ENCODE data around the gene ASCC3.

The ASCC3 gene

DNA sequence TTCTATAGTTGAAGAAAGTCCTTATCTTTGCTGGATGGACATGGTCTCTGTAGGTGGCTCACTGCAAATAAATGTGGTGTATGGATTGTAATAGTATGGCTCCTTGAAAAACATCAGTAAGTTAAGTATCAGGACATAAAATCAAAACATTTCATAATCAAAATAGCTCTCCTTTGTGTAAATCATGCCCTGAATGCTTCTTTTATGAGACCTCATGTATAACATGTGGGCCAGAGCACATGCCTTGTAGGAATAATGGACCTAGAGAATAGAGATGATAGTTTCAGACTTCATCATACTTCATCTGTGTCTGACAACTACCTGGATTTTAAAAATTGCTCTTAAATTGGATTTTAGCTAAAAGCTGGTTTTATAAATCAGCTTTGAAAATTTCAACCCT, 159.9 kb downstream of the ASCC3 start:
- no peak for DNase-seq

DNA sequence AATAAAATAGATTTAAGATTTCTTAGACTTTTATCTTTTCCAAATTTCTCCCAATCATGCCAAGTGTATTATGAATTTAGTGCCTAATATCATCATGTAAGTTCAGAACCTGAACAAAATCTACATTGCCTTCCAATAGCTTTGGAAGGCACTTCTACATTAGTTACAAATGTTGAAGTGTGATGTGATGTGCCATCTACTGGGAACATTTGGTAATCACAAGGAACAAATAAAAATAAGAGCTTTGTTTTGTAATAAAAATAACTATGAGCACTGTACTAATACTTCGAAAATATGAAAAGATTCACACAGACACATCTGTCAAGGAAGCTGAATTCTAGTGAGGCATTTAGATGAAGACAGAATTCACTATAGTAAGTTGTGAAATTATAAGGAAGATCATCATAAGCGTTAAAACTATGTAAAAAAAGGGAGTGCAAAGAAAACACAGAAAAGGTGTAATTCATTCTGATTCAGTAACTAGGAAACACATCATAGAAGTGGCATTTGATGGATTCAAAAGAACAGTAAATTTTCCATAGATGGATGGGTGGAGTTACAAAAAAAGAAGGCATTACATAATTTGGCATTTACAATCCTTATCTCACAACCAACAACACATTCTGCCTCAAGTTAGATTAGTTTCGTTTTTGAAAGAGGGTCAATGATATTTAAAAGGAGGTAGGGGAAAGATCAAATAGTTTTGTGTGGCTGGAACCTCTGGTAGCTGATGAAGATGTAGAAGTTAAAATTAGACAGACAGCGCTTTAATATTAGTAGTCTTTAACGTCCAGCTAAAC, 161.0 kb downstream of the ASCC3 start:
- no peak for DNase-seq

DNA sequence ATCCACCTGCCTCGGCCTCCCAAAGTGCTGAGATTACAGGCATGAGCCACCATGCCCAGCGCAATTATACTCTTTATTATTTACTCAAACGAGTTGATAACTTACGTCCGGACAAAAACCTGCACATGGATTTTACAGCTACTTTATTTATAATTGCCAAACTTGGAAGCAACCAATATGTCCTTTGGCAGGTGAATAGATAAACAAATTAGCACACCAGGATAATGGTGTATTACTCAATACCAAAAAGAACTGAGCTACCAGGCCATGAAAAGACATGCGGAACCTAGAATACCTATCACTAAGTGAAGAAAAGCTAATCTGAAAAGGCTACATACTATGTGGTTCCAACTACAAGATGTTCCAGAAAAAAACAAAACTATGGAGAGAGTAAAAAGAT, 168.1 kb downstream of the ASCC3 start:
- no peak for DNase-seq

DNA sequence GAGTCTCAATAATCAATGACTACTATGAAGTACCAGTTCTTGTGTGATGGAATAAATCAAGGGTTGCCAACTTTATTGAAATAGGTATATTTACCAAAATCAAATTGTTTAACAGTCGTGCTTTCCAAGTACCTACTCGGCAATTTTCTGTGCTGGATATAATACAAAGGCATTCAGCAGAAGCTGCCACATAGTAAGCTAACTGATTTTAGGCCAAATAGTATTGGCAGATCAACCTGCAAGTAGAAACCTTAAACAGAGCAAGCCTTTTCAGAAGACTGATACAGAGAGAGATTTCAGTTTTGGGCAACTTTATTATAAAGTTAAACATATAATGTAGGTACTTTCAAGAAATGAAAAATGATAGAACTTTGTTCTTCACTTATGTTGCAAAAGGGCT, 174.6 kb downstream of the ASCC3 start:
- DNase-seq = no peak

DNA sequence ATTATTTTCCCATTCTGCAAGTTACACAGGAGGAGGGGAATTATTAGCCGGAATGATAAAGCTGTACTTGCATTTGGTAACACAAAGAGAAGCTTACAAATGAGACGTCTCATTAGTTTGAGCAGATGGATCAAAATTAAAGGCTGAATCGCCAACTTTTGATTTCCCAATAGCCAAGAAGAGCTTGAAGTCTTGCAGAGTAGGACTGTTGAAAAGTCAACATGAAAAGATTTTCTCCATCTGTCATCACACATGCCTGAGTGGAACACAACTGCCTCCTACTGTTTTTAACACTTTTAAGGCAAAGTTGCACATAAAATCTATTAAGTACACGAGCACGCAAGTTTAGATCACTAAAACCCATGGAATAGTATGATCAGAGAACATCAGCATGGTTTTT, 176.2 kb downstream of the ASCC3 start:
- no peak for DNase-seq

DNA sequence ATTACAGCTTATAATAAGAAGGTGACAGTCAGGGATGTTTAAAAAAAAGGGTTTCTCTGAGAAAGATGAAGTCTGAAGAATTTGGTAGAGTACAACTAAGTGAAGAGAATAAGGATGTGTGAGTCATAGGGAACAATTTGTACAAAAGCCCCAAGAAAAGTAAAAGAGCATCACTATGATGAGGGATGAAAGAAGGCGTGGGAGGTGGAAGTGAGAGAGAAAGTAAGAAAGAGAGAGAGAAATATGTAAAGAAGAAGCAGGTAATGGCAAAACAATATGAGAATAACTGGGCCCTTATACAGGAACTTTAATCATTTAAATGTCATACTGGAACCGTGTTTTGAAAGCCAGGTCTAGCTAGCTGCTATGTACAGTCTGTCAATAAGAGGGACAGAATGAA, 179.4 kb downstream of the ASCC3 start:
- no peak for DNase-seq

DNA sequence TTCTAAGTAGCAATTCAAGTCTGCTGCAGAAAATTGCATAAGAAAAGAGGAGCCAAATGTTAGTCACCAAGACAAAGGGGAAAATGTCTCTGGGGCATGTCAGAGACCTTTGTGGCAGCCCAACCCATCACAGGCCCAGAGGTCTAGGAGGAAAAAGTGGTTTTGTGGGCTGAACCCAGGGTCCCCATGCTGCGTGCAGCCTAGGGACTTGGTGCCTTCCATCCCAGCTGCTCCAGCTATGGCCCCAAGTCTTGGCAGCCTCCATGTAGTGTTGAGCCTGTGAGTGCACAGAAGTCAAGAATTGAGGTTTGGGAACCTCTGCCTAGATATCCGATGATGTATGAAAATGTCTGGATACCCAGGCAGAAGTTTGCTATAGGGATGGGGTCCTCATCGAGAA, 181.1 kb downstream of the ASCC3 start:
- DNase-seq = no peak

DNA sequence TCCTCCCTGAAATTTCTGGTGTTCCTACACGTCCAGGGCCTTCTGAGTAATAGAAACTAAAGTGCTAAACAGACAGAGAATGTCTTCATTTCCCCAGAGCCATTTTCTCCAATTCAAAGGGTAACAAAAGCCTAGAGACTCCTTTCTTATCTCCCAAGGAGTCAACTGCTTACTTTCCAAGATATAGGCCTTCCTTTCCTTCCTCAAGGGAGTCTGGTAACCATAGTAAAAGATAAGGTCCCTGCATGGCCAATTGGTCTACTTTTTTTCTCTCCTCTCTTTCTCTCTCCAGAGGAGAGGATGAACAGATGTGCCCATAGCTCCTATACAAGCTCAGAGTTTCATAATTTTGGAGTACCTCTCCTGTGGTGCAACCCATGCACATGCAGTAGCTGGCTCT, 185.7 kb downstream of the ASCC3 start:
- no peak for DNase-seq

DNA sequence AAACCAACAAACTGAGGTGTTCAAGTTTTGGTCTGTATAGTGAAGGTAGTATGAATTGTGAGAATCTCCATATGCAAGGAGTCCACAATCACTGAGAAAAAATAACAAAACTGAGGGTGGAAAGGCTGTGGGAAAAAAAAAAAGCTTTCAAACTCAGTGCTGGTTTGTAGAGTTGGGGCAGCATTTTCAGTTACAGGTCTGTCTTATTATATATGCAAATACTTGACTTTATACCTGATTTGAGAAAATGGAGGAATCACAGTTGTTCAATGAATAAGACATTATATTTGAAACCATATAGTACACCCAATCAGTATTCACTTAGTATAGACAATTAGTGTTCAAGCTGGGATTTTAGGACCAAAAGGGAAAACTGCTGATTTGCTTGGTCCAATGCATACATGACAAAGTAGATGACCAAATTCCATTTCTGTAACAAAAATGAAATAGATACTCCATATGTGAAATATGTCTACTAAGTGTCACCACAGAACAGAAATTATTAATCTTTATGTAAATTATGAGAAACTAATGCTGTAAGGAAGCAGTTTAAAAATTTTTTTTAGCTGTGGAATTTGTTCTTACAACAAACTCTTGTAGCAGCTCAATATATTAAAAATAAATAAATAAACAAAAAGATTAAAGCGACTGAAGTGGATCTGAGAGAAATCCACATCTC, 187.7 kb downstream of the ASCC3 start:
- DNase-seq = no peak

DNA sequence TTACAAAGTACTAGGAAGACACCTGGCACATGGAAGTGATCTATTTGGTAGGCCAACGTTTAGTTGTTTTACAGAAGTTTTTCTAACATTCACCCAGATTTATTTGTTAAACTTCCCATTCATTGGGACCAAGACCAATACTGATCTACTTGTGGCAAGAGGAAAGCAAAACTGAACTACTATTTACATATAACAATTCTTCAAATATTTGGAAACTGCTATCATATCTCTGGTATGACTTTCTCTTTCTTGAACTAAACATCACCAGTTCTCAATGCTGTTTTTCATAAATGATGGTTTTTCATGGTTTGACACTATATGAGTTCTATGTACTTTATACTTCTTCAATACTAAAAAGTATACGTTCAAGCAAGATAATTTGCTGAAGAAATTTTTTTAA, 189.2 kb downstream of the ASCC3 start:
- no peak for DNase-seq

DNA sequence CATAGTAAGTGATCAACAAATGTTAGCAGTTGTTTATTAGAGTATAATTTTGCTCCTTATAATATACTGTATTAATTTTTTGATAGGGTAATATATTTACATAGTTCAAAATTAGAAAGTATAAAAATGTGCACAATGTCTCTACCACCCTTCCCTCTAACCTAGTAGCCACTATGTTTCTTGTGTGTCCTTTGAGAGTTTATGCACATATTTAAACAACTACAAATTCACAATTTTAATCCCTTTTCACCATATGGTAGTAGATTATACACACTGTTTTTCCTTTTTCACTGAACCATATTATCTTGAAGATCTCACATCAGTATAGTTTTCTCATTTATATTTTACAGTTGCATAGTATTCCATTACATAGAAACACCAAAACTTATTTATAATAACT, 194.9 kb downstream of the ASCC3 start:
- DNase-seq = no peak

DNA sequence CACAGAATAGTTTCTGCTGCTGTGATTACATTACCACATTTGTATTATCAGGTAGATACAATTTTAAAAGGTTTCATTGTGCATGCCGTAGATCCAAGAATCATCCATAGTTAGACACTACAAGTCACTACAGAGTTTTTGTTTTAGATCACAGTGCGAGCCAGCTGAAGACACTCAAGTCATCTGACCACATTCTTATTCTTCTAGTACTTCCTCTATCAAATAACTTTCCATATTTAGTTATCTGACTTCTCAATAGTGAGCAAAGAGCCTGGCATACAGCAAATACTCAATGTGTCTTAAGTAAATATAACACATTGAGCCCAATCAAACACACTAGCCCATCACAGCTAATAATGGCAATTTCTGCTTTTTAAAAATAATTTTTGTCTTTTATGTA, 195.4 kb downstream of the ASCC3 start:
- DNase-seq = no peak

DNA sequence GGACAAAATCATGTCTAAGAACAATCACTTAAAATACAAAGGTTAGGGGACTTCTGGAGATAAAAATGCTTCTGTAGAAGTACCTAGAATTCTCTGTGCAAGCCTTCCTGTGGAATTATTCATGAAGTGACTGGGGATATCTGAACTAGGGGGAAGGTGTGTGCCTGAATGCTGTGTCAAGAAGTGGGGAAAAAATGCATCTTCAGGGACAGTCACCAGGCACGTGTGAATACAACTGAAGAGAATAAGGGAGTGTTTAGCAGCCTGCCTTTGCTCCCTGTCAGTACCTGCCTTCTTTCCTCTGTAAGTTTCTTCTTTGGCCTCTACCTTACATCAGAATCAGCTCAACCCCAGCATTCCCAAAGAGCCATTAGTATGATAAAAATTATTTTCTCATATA, 201.0 kb downstream of the ASCC3 start:
- no peak for DNase-seq

DNA sequence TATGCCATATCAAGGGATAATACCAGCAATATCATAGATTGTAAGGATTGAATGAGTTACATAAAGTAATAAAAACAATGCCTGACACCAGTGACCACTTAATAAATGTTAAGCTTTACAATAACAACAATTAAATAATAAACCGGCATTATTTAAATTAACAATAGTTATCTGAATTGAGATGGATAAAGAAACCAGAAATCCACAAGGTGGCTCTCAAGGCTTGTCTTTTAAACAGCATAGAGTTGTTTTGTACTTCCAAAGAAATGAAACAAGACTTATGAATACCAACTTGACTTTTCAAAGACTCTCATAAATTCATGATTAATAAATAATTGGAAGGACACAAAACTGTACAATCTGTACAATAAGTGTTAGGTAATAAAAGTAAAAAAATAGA, 203.1 kb downstream of the ASCC3 start:
- no peak for DNase-seq

DNA sequence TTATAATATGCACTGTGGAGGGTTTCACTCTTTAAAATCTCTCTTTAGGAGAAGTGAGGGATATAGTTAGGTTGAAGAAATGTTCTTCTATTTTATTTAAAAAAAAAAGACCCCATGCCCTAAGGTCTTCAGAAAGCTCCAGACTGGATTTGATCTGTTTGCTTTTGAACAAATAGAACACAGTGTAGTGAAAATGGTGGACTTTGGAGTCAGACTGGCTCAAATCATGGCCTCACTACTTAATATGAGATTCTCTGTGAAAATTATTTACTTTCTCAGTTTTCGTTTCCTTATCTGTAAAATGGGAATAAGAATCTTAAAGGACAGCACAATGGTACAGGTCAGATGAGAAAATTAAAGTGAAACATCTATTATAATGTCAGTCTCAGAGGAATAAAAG, 203.9 kb downstream of the ASCC3 start:
- DNase-seq = no peak

DNA sequence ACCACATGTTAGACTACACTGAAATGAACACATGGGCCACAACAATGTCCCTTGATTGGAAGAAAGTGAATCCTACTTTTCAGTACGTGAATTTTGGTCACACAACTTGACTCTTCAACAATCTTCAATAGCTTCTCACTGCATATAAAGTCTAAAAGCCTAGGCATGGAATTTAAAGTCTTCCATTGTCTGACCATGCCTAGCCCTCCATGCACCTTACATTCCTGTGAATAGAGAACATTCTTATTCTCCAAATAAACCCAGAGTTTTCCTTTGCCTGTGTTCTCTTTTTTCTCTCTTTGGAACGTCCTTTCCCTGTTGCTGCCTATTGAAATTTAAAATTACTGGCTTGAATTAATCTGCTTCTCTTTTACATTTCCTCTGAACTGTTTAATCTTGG, 207.5 kb downstream of the ASCC3 start:
- no peak for DNase-seq

DNA sequence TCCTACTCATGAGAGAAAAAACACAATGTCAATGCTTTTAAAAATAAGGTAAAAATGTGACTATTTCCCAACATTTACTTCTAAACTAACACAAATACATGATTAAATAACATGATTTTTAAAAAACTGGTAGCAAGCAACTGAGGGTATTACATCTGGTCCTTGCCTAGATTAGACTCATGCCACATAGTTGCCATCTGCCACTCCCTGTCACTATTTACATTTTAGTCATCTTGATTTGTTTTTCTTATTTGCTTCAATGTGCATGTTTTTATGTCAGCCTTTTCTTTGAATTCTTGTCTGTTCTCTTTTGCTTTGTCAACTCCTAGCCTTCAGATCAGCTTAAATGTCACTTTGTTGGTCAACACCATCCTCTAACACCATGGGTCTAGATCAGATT, 209.4 kb downstream of the ASCC3 start:
- DNase-seq = no peak

DNA sequence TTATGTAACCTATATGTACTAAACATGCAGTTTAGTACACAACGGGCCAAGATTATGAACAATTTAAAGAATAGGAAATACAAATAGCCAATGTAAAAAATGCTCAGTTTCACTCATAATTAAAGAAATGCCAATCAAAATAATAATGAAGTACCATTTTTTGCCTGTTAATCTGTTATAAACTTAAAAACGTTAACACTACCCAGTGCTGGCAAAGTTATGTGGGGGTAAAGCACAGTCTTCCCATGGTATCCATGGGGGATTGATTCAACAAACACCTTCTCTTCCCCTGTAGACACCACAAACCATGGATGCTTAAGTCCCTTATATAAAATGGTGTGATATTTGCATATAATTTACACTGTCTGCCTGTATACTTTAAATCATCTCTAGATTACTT, 211.1 kb downstream of the ASCC3 start:
- DNase-seq = no peak

DNA sequence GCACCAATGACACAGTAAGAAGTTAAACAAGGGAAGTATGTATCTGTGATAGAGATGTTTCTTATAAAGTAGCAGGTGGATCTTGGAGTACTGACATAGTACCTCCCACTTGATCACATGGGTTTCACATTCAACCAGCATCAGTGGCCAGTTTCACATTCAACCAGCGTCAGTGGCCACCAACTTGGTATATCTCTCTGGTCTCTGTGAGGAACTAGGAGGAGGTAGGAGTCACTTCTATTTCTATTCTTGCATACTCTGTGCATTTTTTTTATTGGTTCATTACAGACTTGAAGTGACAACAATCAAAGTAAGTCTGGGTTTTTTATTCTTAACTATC, 216.1 kb downstream of the ASCC3 start:
- DNase-seq = no peak

DNA sequence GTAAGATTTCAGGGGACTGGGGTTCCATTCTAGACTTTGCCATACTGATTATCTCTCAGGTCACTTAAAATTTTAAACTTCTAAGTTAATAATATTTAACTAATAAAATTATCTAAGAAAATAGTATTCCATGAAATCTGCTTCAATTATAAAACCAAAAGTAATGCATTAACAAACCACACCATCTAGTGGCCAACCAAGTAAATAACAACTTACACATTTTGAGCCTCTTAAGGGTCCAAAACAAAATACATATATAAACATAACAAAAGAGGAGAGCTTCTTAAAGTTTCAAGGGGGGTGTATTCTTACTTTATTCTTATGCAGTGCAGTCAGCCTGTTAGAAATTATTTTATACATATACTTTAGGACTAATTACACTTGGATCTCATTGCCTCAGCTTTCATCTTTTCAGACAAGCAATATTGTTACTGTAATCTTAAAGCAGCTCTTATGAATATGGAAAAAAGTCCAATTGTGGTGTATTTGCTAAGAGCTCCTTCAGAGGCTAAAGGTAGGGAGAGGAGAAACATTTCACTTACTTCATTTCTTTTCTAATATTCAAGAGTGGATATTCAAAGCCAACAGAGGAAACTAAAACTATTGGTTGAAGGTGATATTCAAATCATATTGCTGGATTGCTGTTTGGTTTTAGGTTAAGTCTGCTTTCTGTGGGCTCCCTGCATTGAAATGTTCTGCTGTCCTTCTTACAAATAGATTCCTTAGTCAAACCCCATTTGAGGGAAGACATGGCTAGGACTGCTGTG, 216.7 kb downstream of the ASCC3 start:
- DNase-seq = no peak

DNA sequence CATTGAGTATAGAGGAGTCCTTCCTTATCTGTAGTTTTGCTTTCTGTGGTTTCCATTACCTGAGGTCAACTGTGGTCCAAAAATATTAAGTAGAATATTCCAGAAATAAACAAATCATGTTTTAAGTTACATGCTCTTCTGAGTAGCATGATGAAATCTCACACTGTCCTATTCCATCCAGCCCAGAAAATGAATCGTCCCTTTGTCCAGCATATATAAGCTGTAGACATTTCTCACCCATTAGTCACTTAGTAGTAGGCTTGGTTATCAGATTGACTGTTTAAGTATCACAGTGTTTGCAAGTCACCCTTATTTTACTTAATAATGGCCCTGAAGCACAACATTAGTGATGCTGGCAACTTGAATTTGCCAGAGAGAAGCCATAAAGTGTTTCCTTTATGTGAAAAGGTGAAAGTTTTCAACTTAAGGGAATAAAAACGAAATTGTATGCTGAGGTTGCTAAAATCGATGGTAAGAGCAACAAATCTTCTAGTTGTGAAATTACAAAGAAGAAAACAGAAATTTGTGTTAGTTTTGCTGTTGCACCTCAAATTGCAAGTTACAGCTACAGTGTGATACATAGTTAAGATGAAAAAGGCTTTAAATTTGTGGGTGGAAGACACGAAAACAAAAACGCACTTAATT, 217.8 kb downstream of the ASCC3 start:
- no peak for DNase-seq

DNA sequence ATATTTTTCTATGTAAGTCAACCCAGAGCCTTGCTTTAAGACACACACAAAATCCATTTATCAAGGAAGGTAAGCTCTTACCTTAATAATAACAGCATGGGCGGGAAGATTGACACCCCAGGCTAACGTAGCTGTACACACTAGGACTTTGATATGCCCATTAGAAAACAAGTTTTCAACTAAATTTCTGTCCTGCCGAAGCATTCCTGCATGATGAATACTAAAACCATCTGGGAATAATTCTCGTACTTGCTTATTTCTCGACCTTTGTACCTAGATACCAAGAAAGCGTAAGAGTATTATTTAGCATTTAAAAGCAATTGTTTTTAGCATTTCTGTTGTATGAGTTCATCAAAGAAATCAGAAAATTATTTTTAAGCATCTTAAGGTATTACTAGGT, 218.9 kb downstream of the ASCC3 start:
- DNase-seq = no peak

DNA sequence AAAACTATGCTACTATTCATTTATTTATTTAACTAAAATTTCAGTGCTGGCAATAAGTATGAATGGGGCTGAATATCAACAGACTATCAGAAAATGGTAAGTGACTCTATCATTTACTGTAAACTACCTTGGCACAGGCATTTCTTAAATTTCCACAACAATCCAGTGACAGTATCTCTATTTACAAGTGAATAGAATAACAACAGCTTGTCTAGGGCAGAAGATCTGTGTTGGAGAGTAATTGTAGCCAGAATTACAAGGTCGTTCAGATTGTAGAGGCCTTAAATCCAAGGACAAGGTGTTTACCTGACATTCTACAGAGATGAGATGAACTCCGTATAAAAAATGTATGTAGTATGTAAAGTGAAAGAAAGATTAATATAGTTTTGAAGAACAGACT, 222.6 kb downstream of the ASCC3 start:
- no peak for DNase-seq

Measured in KG1 (cell line).